ENCODE measurements around the gene KRTAP5-2.
"Not testable (repeated sequence)": the region's sequence is repeated elsewhere in the genome, so short reads cannot be mapped to it uniquely, and the experiment has no call there.

Gene KRTAP5-2, protein sequence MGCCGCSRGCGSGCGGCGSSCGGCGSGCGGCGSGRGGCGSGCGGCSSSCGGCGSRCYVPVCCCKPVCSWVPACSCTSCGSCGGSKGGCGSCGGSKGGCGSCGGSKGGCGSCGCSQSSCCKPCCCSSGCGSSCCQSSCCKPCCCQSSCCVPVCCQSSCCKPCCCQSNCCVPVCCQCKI

GRCh38 chr11:1597994-1598380 is at the start of gene KRTAP5-2:
TSS of gene KRTAP5-2 (minus strand) at chr11:1598294. CDS start at chr11:1598250, 44 bp downstream.
- H3K4me3 ChIP-seq (ENCODE audit: insufficient read length, low read depth), result no peak within 1 kb of the TSS
- H3K9me3 ChIP-seq (ENCODE audit: insufficient read depth, low read length), result no peaks in the 10 kb centered on the region
- DNase-seq (ENCODE audit: low read depth, low spot score), result no peak
- peaks cover 4% of the 10 kb centered on the region for H3K27me3 ChIP-seq (ENCODE audit: insufficient read depth, insufficient read length)
- H3K4me1 ChIP-seq (ENCODE audit: insufficient read depth, insufficient read length), result peaks cover 8% of the 10 kb centered on the region
- H3K36me3 ChIP-seq (ENCODE audit: insufficient read depth, insufficient read length, low read length), result no peaks in the 10 kb centered on the region
- no peak within 1 kb of the TSS for H3K9ac ChIP-seq (ENCODE audit: insufficient read length, low read depth)
- TF ChIP-seq SUZ12 (IDR thresholded peaks at IDR 0.05; ENCODE audit: extremely low read depth, insufficient read depth, insufficient read length) (no peak), ZNF274 (IDR thresholded peaks at IDR 0.05; ENCODE audit: low read depth, low read length) (no peak), YY1 (IDR thresholded peaks at IDR 0.05; ENCODE audit: insufficient read depth, insufficient read length) (no peak)

- H3K9ac ChIP-seq (ENCODE audit: insufficient read length, low read depth); H3K36me3 ChIP-seq (ENCODE audit: insufficient read depth, insufficient read length, low read length); DNase-seq (ENCODE audit: low read depth, low spot score); H3K9me3 ChIP-seq (ENCODE audit: insufficient read depth, low read length); H3K4me3 ChIP-seq (ENCODE audit: insufficient read length, low read depth); H3K4me1 ChIP-seq (ENCODE audit: insufficient read depth, insufficient read length); H3K27me3 ChIP-seq (ENCODE audit: insufficient read depth, insufficient read length): not testable (repeated sequence)
These were observed 48.4 kb upstream of the KRTAP5-2 start for GRCh38 chr11:1646540-1646939.

DNA sequence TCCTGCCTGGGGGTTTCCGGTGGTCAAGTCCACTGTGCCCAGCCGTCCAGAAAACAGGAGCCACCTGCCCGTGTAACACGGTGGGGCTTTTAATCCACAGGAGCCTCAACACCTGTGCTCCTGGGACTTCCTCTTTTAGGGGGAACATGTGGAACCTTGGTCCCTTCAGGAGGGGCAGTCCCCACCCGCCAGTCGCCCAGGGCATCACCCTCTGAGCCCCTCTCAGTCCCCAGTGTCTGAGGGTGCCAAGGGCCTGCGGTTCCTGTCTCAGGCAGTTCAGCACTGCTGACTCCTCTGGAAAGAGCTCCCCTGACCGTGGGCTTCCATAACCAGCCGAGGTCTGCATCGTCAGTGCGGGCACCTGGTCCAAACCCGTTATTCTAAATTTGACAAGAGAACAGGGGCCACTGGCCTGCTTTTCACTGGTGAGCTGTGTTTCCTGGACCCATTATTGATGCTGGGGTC is 47.3 kb upstream of the KRTAP5-2 start:
- no peak for DNase-seq (ENCODE audit: low read depth, low spot score)
- H3K36me3 ChIP-seq (ENCODE audit: insufficient read depth, insufficient read length, low read length), result no peaks in the 10 kb centered on the region
- TF ChIP-seq SUZ12 (IDR thresholded peaks at IDR 0.05; ENCODE audit: extremely low read depth, insufficient read depth, insufficient read length), result no peak
- no peak for TF ChIP-seq YY1 (IDR thresholded peaks at IDR 0.05; ENCODE audit: insufficient read depth, insufficient read length)
- no peak for TF ChIP-seq ZNF274 (IDR thresholded peaks at IDR 0.05; ENCODE audit: low read depth, low read length)
- H3K9ac ChIP-seq (ENCODE audit: insufficient read length, low read depth), result no peak overlapping the region
- H3K9me3 ChIP-seq (ENCODE audit: insufficient read depth, low read length), result no peaks in the 10 kb centered on the region
- H3K27me3 ChIP-seq (ENCODE audit: insufficient read depth, insufficient read length), result peaks cover 7% of the 10 kb centered on the region
- H3K4me1 ChIP-seq (ENCODE audit: insufficient read depth, insufficient read length), result peaks cover under 1% of the 10 kb centered on the region
- no peak overlapping the region for H3K4me3 ChIP-seq (ENCODE audit: insufficient read length, low read depth)

GRCh38 chr11:1644601-1645356 is 46.7 kb upstream of the KRTAP5-2 start:
- Histone ChIP-seq H3K27me3 (ENCODE audit: insufficient read depth, insufficient read length) (peaks cover 7% of the 10 kb centered on the region), H3K9me3 (ENCODE audit: insufficient read depth, low read length) (no peaks in the 10 kb centered on the region), H3K4me1 (ENCODE audit: insufficient read depth, insufficient read length) (no peaks in the 10 kb centered on the region), H3K9ac (ENCODE audit: insufficient read length, low read depth) (no peak overlapping the region), H3K4me3 (ENCODE audit: insufficient read length, low read depth) (no peak overlapping the region), H3K36me3 (ENCODE audit: insufficient read depth, insufficient read length, low read length) (no peaks in the 10 kb centered on the region)
- TF ChIP-seq SUZ12 (IDR thresholded peaks at IDR 0.05; ENCODE audit: extremely low read depth, insufficient read depth, insufficient read length) (no peak), YY1 (IDR thresholded peaks at IDR 0.05; ENCODE audit: insufficient read depth, insufficient read length) (no peak), ZNF274 (IDR thresholded peaks at IDR 0.05; ENCODE audit: low read depth, low read length) (no peak)
- DNase-seq (ENCODE audit: low read depth, low spot score), result no peak

DNA sequence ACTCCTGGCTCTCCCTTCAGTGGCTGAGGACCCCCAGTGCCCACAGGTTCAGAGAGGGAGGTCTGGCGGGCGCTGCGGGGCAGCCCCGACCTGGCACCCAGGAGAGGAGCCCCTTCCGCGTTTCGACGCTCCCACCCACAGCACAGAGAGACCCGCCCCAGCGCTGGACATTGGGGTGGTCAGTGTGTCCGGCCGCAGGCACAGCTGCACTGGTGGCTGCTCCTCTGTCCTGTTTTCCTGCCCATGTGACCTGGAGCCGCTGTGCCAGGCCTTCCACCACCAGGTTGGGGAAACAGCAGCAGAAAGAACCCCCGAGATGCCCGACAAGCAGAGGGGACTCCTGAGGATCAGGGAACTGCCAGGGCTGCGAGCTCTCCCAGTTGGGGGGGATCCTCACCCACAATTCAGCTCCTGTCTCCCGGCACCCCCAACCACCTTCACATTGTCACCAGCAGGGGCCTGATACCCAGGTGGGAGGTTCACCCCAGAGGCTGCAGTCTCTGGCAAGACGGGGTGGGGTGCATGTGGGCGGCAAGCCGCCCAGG is 45.1 kb upstream of the KRTAP5-2 start:
- no peak for DNase-seq (ENCODE audit: low read depth, low spot score)
- Histone ChIP-seq H3K36me3 (ENCODE audit: insufficient read depth, insufficient read length, low read length) (no peaks in the 10 kb centered on the region), H3K4me3 (ENCODE audit: insufficient read length, low read depth) (no peak overlapping the region), H3K9ac (ENCODE audit: insufficient read length, low read depth) (no peak overlapping the region), H3K9me3 (ENCODE audit: insufficient read depth, low read length) (no peaks in the 10 kb centered on the region), H3K27me3 (ENCODE audit: insufficient read depth, insufficient read length) (peaks cover 7% of the 10 kb centered on the region), H3K4me1 (ENCODE audit: insufficient read depth, insufficient read length) (no peaks in the 10 kb centered on the region)
- TF ChIP-seq YY1 (IDR thresholded peaks at IDR 0.05; ENCODE audit: insufficient read depth, insufficient read length) (no peak), ZNF274 (IDR thresholded peaks at IDR 0.05; ENCODE audit: low read depth, low read length) (no peak), SUZ12 (IDR thresholded peaks at IDR 0.05; ENCODE audit: extremely low read depth, insufficient read depth, insufficient read length) (no peak)

- no peaks in the 10 kb centered on the region for H3K4me1 ChIP-seq (ENCODE audit: insufficient read depth, insufficient read length)
- no peak for TF ChIP-seq SUZ12 (IDR thresholded peaks at IDR 0.05; ENCODE audit: extremely low read depth, insufficient read depth, insufficient read length)
- no peak for TF ChIP-seq YY1 (IDR thresholded peaks at IDR 0.05; ENCODE audit: insufficient read depth, insufficient read length)
- TF ChIP-seq ZNF274 (IDR thresholded peaks at IDR 0.05; ENCODE audit: low read depth, low read length), result no peak
- H3K36me3 ChIP-seq (ENCODE audit: insufficient read depth, insufficient read length, low read length), result no peaks in the 10 kb centered on the region
- no peak for DNase-seq (ENCODE audit: low read depth, low spot score)
- H3K9ac ChIP-seq (ENCODE audit: insufficient read length, low read depth), result no peak overlapping the region
- H3K4me3 ChIP-seq (ENCODE audit: insufficient read length, low read depth), result no peak overlapping the region
- no peaks in the 10 kb centered on the region for H3K9me3 ChIP-seq (ENCODE audit: insufficient read depth, low read length)
- H3K27me3 ChIP-seq (ENCODE audit: insufficient read depth, insufficient read length), result peaks cover 7% of the 10 kb centered on the region
These were observed 44.4 kb upstream of the KRTAP5-2 start for GRCh38 chr11:1642288-1643145.

GRCh38 chr11:1641096-1641495 is 43.0 kb upstream of the KRTAP5-2 start:
- Histone ChIP-seq H3K27me3 (ENCODE audit: insufficient read depth, insufficient read length) (peaks cover 7% of the 10 kb centered on the region), H3K9ac (ENCODE audit: insufficient read length, low read depth) (no peak overlapping the region), H3K4me3 (ENCODE audit: insufficient read length, low read depth) (no peak overlapping the region), H3K9me3 (ENCODE audit: insufficient read depth, low read length) (no peaks in the 10 kb centered on the region), H3K4me1 (ENCODE audit: insufficient read depth, insufficient read length) (no peaks in the 10 kb centered on the region), H3K36me3 (ENCODE audit: insufficient read depth, insufficient read length, low read length) (no peaks in the 10 kb centered on the region)
- TF ChIP-seq SUZ12 (IDR thresholded peaks at IDR 0.05; ENCODE audit: extremely low read depth, insufficient read depth, insufficient read length), result no peak
- no peak for TF ChIP-seq ZNF274 (IDR thresholded peaks at IDR 0.05; ENCODE audit: low read depth, low read length)
- TF ChIP-seq YY1 (IDR thresholded peaks at IDR 0.05; ENCODE audit: insufficient read depth, insufficient read length), result no peak
- DNase-seq (ENCODE audit: low read depth, low spot score), result no peak

Measured in NT2/D1 (cell line).